CD14-positive monocyte (primary cell): ENCODE data around the gene MAVS. TPM values are rescaled to one million over a fixed set of nuclear protein-coding genes. Genes with fewer than 3 reads are reported as not detected.

Source experiments
- DNase-seq, 3 donors: peaks; one replicate each; pipeline ENCODE4 v3.0.0-alpha.2; 2011 to 2022
- H2AFZ ChIP-seq: 2 replicates; pipeline ENCODE4 v1.6.0; 2012; ENCODE audit warnings: mild to moderate bottlenecking, low read depth, low read length, inconsistent platforms; ENCODE audit not compliant: insufficient read depth, poor library complexity, severe bottlenecking
- H3K27ac ChIP-seq, 2 donors: 1 replicate in 1 of 2; 2 replicates in 1 of 2; pipeline ENCODE4 v1.5.1; 2012 to 2013; ENCODE audit warnings: low read length in 2 of 2, control low read depth in 1 of 2, inconsistent platforms in 1 of 2, low read depth in 1 of 2, mild to moderate bottlenecking in 1 of 2
- H3K27me3 ChIP-seq, 2 donors: one replicate each; pipeline versions ENCODE4 v1.6.0 to v1.6.1; 2011 to 2013; ENCODE audit warnings: low read length in 2 of 2; ENCODE audit not compliant: control insufficient read depth in 2 of 2, insufficient read depth in 2 of 2
- H3K36me3 ChIP-seq, 2 donors: replicated peaks in 1 of 2; 1 replicate in 1 of 2; 2 replicates in 1 of 2; pipeline versions ENCODE4 v1.5.1 to v1.6.1; 2012 to 2013; ENCODE audit warnings: low read length in 2 of 2, control low read depth in 1 of 2, inconsistent platforms in 1 of 2, mild to moderate bottlenecking in 1 of 2; ENCODE audit not compliant: insufficient read depth in 2 of 2, control insufficient read depth in 1 of 2
- H3K4me1 ChIP-seq, 2 donors: 1 replicate in 1 of 2; 2 replicates in 1 of 2; pipeline versions ENCODE4 v1.5.1 to v1.6.1; 2012 to 2013; ENCODE audit warnings: low read length in 2 of 2, control low read depth in 1 of 2, inconsistent platforms in 1 of 2, mild to moderate bottlenecking in 1 of 2, moderate library complexity in 1 of 2; ENCODE audit not compliant: insufficient read depth in 2 of 2, control insufficient read depth in 1 of 2
- H3K4me2 ChIP-seq: replicated peaks from 2 replicates; pipeline ENCODE3; 2012; ENCODE audit warnings: low read length, moderate library complexity, mild to moderate bottlenecking; ENCODE audit not compliant: poor library complexity, severe bottlenecking; ENCODE audit errors: extremely low read depth
- H3K4me3 ChIP-seq, 3 experiments: fragments of 200-600 bp in 1 of 3; sonication (generic) in 1 of 3; replicated peaks in 1 of 3; 1 replicate in 2 of 3; 2 replicates in 1 of 3; pipeline ENCODE4 v1.5.1; 2011 to 2013; ENCODE audit warnings: low read length in 3 of 3, mild to moderate bottlenecking in 3 of 3, control low read depth in 2 of 3, low read depth in 2 of 3, inconsistent platforms in 1 of 3, moderate library complexity in 1 of 3
- H3K79me2 ChIP-seq: 2 replicates; pipeline ENCODE4 v1.6.0; 2012; ENCODE audit warnings: mild to moderate bottlenecking, control low read depth, inconsistent platforms, low read length, moderate library complexity; ENCODE audit not compliant: insufficient read depth
- H3K9ac ChIP-seq: 2 replicates; pipeline ENCODE4 v1.6.0; 2017; ENCODE audit warnings: low read length, mild to moderate bottlenecking; ENCODE audit not compliant: insufficient read depth, poor library complexity, severe bottlenecking
- H3K9me3 ChIP-seq, 2 donors: replicated peaks in 1 of 2; 1 replicate in 1 of 2; 2 replicates in 1 of 2; pipeline versions ENCODE4 v1.5.1 to v1.6.1; 2012 to 2013; ENCODE audit warnings: low read length in 2 of 2, control low read depth in 1 of 2; ENCODE audit not compliant: control insufficient read depth in 1 of 2, insufficient read depth in 1 of 2
- H4K20me1 ChIP-seq: 2 replicates; pipeline ENCODE4 v1.6.0; 2012; ENCODE audit warnings: mild to moderate bottlenecking, low read length, control low read depth, moderate library complexity; ENCODE audit not compliant: insufficient read depth
- H3K27ac Mint-ChIP-seq, 7 donors: one replicate each; pipeline ENCODE4 v1.8.0; 2020; ENCODE audit warnings: mild to moderate bottlenecking in 7 of 7, mixed read lengths in 7 of 7, moderate library complexity in 6 of 7, inconsistent platforms in 2 of 7
- H3K27me3 Mint-ChIP-seq, 3 donors: one replicate each; pipeline ENCODE4 v1.8.0; 2021 to 2022; ENCODE audit warnings: low read depth in 3 of 3, mild to moderate bottlenecking in 3 of 3, mixed read lengths in 3 of 3, moderate library complexity in 3 of 3, inconsistent platforms in 1 of 3
- H3K36me3 Mint-ChIP-seq, 2 donors: one replicate each; pipeline ENCODE4 v1.8.0; 2020; ENCODE audit warnings: mixed read lengths in 2 of 2, inconsistent platforms in 1 of 2, mild to moderate bottlenecking in 1 of 2
- H3K4me1 Mint-ChIP-seq: one replicate; pipeline ENCODE4 v1.8.0; 2020; ENCODE audit warnings: mild to moderate bottlenecking, mixed read lengths
- H3K4me3 Mint-ChIP-seq, 2 donors: one replicate each; pipeline ENCODE4 v1.8.0; 2020; ENCODE audit warnings: mild to moderate bottlenecking in 2 of 2, mixed read lengths in 2 of 2, moderate library complexity in 1 of 2
- H3K9me3 Mint-ChIP-seq, 7 donors: one replicate each; pipeline ENCODE4 v1.8.0; 2020 to 2022; ENCODE audit warnings: mixed read lengths in 7 of 7, mild to moderate bottlenecking in 6 of 7, moderate library complexity in 6 of 7, inconsistent platforms in 2 of 7
- CTCF ChIP-seq: fragments of 200-600 bp; IDR thresholded peaks from one replicate; pipeline ENCODE4 v1.8.0; 2022; ENCODE audit warnings: antibody characterized with exemption, mild to moderate bottlenecking
- WGBS: methylation state at CpG from one replicate; pipeline ENCODE4 v1.1.5; 2013; ENCODE audit warnings: missing lambda C conversion rate; ENCODE audit not compliant: insufficient coverage; 5-methylcytosine and 5-hydroxymethylcytosine counted together
- intact Hi-C, 2 donors: fragments of 100-400 bp; cut with micrococcal nuclease; formaldehyde crosslinking; loops; one replicate each; pipeline versions ENCODE4 v1.15.0 to v1.15.1; 2023
- polyA plus RNA-seq, 3 donors: library from polyadenylated mRNA; depleted of rRNA in 1 of 3; unstranded in 2 of 3; stranded (reverse) in 1 of 3; fragments of 300-500 nt in 2 of 3; fragments of >200 nt in 1 of 3; fragmentation: Illumina TruSeq in 2 of 3; gene quantifications; 1 replicate in 2 of 3; 2 replicates in 1 of 3; pipeline ENCODE4 v1.2.3, GENCODE V29; 2012 to 2021

Gene MAVS
- polyA plus RNA-seq, 3 donors, result 1.8 to 16.6 (median 3.2) TPM

DNA sequence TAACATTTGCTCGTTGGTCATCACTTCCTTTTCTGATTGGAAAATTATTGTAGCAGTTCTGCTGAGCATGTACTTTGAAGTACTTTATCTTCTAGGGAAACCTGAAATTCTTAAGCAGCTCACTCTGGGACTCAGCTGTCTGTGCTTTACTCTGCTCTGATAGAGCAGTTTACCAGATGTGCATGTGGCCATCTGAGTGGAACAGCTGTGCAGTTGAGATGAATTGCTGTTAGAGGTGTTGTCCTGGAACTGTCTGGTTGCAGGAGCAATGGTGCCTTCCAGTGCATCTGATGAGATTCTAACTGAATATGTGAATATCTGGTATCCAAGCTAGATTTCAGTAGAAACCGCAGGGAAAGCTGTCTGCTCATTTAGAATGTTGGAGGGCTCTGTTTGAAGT lies 69.7 kb downstream of the MAVS start:
- Histone ChIP-seq H2AFZ (no peak overlapping the region), H3K4me2 (no peak overlapping the region), H3K9ac (no peak overlapping the region), H3K79me2 (peaks cover 97% of the 10 kb centered on the region), H3K4me1 (no peaks in the 10 kb centered on the region), H3K4me3 (no peak overlapping the region), H3K27ac (peak overlapping the region in 1 of 2 donors; percentile 4), H3K36me3 (peaks cover 84 to 97% of the 10 kb centered on the region in 2 donors), H3K9me3 (no peaks in the 10 kb centered on the region), H3K27me3 (no peaks in the 10 kb centered on the region), H4K20me1 (peaks cover 97% of the 10 kb centered on the region)
- H3K9me3 Mint-ChIP-seq, result no peaks in the 10 kb centered on the region
- intact Hi-C loops, result no loop called here
- DNase-seq, result no peak
- H3K36me3 Mint-ChIP-seq, result peaks cover 75 to 93% of the 10 kb centered on the region in 2 donors
- H3K4me1 Mint-ChIP-seq, result peaks cover 5% of the 10 kb centered on the region
- H3K27me3 Mint-ChIP-seq, result no peaks in the 10 kb centered on the region
- no peak overlapping the region for H3K4me3 Mint-ChIP-seq
- WGBS, result 58% methylated on average over 2 of the region's 2 CpGs
- TF ChIP-seq CTCF, result no peak
- H3K27ac Mint-ChIP-seq, result peak overlapping the region in 2 of 7 donors; percentile 43 to 46

DNA sequence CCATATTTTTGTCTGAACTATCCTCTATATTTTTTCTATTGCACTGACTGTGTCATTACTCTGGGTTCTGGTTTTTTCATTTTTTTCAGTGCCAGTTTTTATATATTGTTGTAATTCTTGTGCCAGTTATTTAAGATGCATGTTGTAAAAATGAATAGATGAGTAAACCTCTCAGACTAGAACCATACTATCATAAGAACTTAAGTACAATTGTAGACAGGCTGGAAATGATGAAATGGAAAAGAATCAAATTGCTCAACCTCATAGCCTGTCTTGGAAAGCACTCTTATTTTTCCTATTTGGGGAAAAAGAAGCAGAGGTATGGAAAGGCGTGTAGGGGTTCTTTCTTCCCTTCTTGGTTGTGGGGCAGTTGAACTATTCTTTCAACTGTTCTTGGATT lies 72.7 kb downstream of the MAVS start:
- Histone ChIP-seq H3K9me3 (no peaks in the 10 kb centered on the region), H4K20me1 (peaks cover 98% of the 10 kb centered on the region), H3K27me3 (no peaks in the 10 kb centered on the region), H3K4me2 (no peak overlapping the region), H3K36me3 (peaks cover 86 to 96% of the 10 kb centered on the region in 2 donors), H3K9ac (no peak overlapping the region), H2AFZ (no peak overlapping the region), H3K4me3 (no peak overlapping the region), H3K4me1 (peaks cover 21 to 22% of the 10 kb centered on the region in 2 donors), H3K27ac (no peak overlapping the region), H3K79me2 (peaks cover 98% of the 10 kb centered on the region)
- intact Hi-C loops, result no loop called here
- H3K36me3 Mint-ChIP-seq, result peaks cover 79 to 94% of the 10 kb centered on the region in 2 donors
- no peaks in the 10 kb centered on the region for H3K27me3 Mint-ChIP-seq
- H3K4me1 Mint-ChIP-seq, result peaks cover 26% of the 10 kb centered on the region
- TF ChIP-seq CTCF, result no peak
- DNase-seq, result no peak
- H3K4me3 Mint-ChIP-seq, result no peak overlapping the region
- no peaks in the 10 kb centered on the region for H3K9me3 Mint-ChIP-seq
- H3K27ac Mint-ChIP-seq, result peak overlapping the region in 2 of 7 donors; percentile 1 to 10
- WGBS, result 80% methylated on average over 1 of the region's 1 CpG
